GOT3 (cell line): ENCODE measurements around the gene MAN1A1.

Source experiments
- DNase-seq: peaks from one replicate; lab custom pipeline; 2025; ENCODE audit warnings: mixed read lengths; lab: John Stamatoyannopoulos, UW

The MAN1A1 gene

GRCh38 chr6:119346450-119346849, 3.1 kb downstream of the MAN1A1 start:
- DNase-seq, result no peak

- no peak for DNase-seq
Observed at GRCh38 chr6:119345114-119345513, 4.4 kb downstream of the MAN1A1 start.

GRCh38 chr6:119344306-119344705, 5.3 kb downstream of the MAN1A1 start:
- no peak for DNase-seq

GRCh38 chr6:119343573-119344146, 5.9 kb downstream of the MAN1A1 start:
- DNase-seq, result no peak

GRCh38 chr6:119343167-119343566, 6.4 kb downstream of the MAN1A1 start:
- no peak for DNase-seq

- no peak for DNase-seq
Observed at GRCh38 chr6:119342430-119342829, 7.1 kb downstream of the MAN1A1 start.

GRCh38 chr6:119340796-119341487, 8.6 kb downstream of the MAN1A1 start:
- no peak for DNase-seq

GRCh38 chr6:119339941-119340456, 9.6 kb downstream of the MAN1A1 start:
- DNase-seq, result no peak

- no peak for DNase-seq
Observed at GRCh38 chr6:119337762-119338161, 11.8 kb downstream of the MAN1A1 start.

- no peak for DNase-seq
Observed at GRCh38 chr6:119337252-119337651, 12.3 kb downstream of the MAN1A1 start.

- DNase-seq, result no peak
Observed at GRCh38 chr6:119334535-119335264, 14.9 kb downstream of the MAN1A1 start.

- DNase-seq, result no peak
Observed at GRCh38 chr6:119333707-119334295, 15.8 kb downstream of the MAN1A1 start.

- DNase-seq, result no peak
Observed at GRCh38 chr6:119333063-119333609, 16.4 kb downstream of the MAN1A1 start.

GRCh38 chr6:119331663-119332286, 17.8 kb downstream of the MAN1A1 start:
- no peak for DNase-seq

- DNase-seq, result no peak
Observed at GRCh38 chr6:119330520-119331113, 18.9 kb downstream of the MAN1A1 start.

GRCh38 chr6:119329794-119330180, 19.8 kb downstream of the MAN1A1 start:
- no peak for DNase-seq

- DNase-seq, result no peak
Observed at GRCh38 chr6:119328892-119329793, 20.4 kb downstream of the MAN1A1 start.

GRCh38 chr6:119328254-119328653, 21.3 kb downstream of the MAN1A1 start:
- DNase-seq, result no peak

GRCh38 chr6:119327810-119328209, 21.8 kb downstream of the MAN1A1 start:
- DNase-seq, result no peak

- DNase-seq, result no peak
Observed at GRCh38 chr6:119326291-119327005, 23.1 kb downstream of the MAN1A1 start.
